NCI-H510A treated with DMSO at 0.1 percent for 48 hours (cell line): Measurements from ENCODE around the gene PFKP.

Source experiments
- DNase-seq: peaks from one replicate; lab custom pipeline; 2025; lab: John Stamatoyannopoulos, UW

PFKP gene

GRCh38 chr10:3116508-3117100 is 49.3 kb downstream of the PFKP start:
- DNase-seq = no peak

GRCh38 chr10:3117486-3117885 is 50.1 kb downstream of the PFKP start:
- no peak for DNase-seq

- no peak for DNase-seq
These were observed 51.3 kb downstream of the PFKP start for GRCh38 chr10:3118641-3119091.

GRCh38 chr10:3119796-3120459 is 52.6 kb downstream of the PFKP start:
- no peak for DNase-seq

- no peak for DNase-seq
These were observed 54.7 kb downstream of the PFKP start for GRCh38 chr10:3122034-3122433.

GRCh38 chr10:3122486-3123205 is 55.3 kb downstream of the PFKP start:
- DNase-seq = no peak

- no peak for DNase-seq
These were observed 56.4 kb downstream of the PFKP start for GRCh38 chr10:3123571-3124411.

- no peak for DNase-seq
These were observed 57.2 kb downstream of the PFKP start for GRCh38 chr10:3124412-3125175.

- no peak for DNase-seq
These were observed 58.3 kb downstream of the PFKP start for GRCh38 chr10:3125527-3126170.

GRCh38 chr10:3126249-3126648 is 58.9 kb downstream of the PFKP start:
- no peak for DNase-seq

- peak; percentile 46 for DNase-seq
These were observed 59.5 kb downstream of the PFKP start for GRCh38 chr10:3126741-3127346.

- DNase-seq = no peak
These were observed 60.6 kb downstream of the PFKP start for GRCh38 chr10:3127921-3128320.

- DNase-seq = no peak
These were observed 61.2 kb downstream of the PFKP start for GRCh38 chr10:3128379-3129130.

GRCh38 chr10:3129581-3130340 is 62.4 kb downstream of the PFKP start:
- DNase-seq = no peak

- DNase-seq = peak; percentile 8
These were observed 63.8 kb downstream of the PFKP start for GRCh38 chr10:3131098-3131497.

- no peak for DNase-seq
These were observed 65.0 kb downstream of the PFKP start for GRCh38 chr10:3132036-3133025.

- DNase-seq = no peak
These were observed 66.6 kb downstream of the PFKP start for GRCh38 chr10:3133948-3134347.

- DNase-seq = no peak
These were observed 67.7 kb downstream of the PFKP start for GRCh38 chr10:3135006-3135405.
